T-helper 1 cell treated with Interleukin-12 subunit alpha and Interleukin-12 subunit beta and Interleukin-4 antibody, amounts not matched to agents 30 μg/mL and 1 μg/mL, for 36 hours (primary cell): ENCODE results near the gene RIPK3.
"Not testable (repeated sequence)": the region's sequence is repeated elsewhere in the genome, so short reads cannot be mapped to it uniquely, and the experiment has no call there.

Source experiments
- H3K27ac Mint-ChIP-seq: one replicate; pipeline ENCODE4 v1.8.0; 2021; ENCODE audit warnings: mild to moderate bottlenecking, mixed read lengths
- H3K27me3 Mint-ChIP-seq: one replicate; pipeline ENCODE4 v1.8.0; 2021; ENCODE audit warnings: low read depth, mixed read lengths
- H3K36me3 Mint-ChIP-seq: one replicate; pipeline ENCODE4 v1.8.0; 2021; ENCODE audit warnings: low read depth, mixed read lengths
- H3K4me1 Mint-ChIP-seq: one replicate; pipeline ENCODE4 v1.8.0; 2021; ENCODE audit warnings: low read depth, mixed read lengths
- H3K4me3 Mint-ChIP-seq: one replicate; pipeline ENCODE4 v1.8.0; 2021; ENCODE audit warnings: mild to moderate bottlenecking, moderate library complexity, mixed read lengths
- H3K9me3 Mint-ChIP-seq: one replicate; pipeline ENCODE4 v1.8.0; 2021; ENCODE audit warnings: mixed read lengths

The RIPK3 gene

DNA sequence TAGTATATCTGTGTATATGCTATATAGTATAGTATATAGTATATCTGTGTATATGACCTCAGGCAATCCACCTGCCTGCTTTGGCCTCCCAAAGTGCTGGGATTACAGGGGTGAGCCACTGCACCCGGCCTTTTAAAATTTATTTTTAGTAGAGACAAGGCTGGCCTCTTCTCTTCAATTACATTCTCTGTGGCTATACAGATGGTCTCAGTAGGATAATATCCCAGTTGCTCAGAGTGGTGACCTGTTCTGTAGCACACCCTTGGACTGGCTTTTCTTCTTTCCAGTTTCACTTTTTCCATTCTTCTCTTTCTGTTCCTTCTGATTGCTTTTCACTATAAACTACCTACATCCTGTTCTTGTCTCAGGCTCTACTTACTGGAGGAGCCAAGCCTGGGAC lies 25.1 kb upstream of the RIPK3 start:
- Mint-ChIP-seq H3K36me3 (no peaks in the 10 kb centered on the region), H3K9me3 (peaks cover 3% of the 10 kb centered on the region), H3K4me1 (peaks cover 14% of the 10 kb centered on the region), H3K27me3 (peaks cover 69% of the 10 kb centered on the region), H3K27ac (no peak overlapping the region), H3K4me3 (no peak overlapping the region)

DNA sequence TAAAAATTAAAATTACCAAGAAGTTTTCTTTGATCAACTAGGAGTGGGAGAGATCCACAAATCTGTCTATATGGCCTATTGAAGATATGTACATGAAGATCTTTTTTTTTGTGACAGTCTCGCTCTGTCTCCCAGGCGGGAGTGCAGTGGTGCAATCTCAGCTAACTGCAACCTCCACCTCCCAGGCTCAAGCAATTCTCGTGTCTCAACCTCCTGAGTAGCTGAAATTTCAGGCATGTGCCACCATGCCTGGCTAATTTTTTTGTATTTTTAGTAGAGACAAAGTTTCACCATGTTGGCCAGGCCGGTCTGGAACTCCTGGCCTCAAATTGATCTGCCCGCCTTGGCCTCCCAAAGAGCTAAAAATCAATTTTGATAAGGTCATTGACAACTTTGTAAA lies 23.6 kb upstream of the RIPK3 start:
- H3K4me1 Mint-ChIP-seq = peaks cover 14% of the 10 kb centered on the region
- no peaks in the 10 kb centered on the region for H3K36me3 Mint-ChIP-seq
- H3K27me3 Mint-ChIP-seq = peaks cover 63% of the 10 kb centered on the region
- no peak overlapping the region for H3K4me3 Mint-ChIP-seq
- H3K9me3 Mint-ChIP-seq = peaks cover 3% of the 10 kb centered on the region
- H3K27ac Mint-ChIP-seq = no peak overlapping the region

DNA sequence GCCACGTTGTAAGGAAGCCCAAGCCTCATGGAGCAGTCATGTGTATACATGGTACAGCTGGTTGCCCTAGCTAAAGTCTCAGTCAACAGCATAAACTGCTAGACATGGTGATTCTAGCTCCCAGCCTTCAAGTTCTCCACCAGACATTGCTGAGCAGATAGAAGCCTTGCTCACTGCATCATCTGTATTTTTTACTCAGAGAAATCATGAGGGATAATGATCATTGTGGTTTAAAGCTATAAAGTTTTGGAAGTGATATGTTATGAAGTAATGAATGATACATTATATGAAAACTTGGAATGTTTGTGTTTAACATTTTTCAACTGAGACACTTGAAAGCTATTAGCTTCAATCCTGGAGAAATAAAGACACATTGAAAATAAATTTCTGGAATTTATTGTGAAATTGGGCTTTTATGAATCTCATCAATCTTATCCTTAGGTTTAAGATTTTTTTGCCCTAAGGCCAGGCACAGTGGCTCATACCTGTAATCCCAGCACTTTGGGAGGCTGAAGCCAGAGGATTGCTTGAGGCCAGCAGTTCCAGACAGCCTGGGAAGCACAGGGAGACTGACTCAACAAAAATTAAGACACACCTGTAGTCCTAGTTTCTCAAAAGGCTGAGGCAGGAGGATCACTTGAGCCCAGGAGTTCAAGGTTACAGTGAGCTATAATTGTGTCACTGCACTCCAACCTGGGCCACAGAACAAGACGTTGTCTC lies 22.6 kb upstream of the RIPK3 start:
- peaks cover 54% of the 10 kb centered on the region for H3K27me3 Mint-ChIP-seq
- H3K36me3 Mint-ChIP-seq = no peaks in the 10 kb centered on the region
- no peak overlapping the region for H3K4me3 Mint-ChIP-seq
- no peak overlapping the region for H3K27ac Mint-ChIP-seq
- H3K4me1 Mint-ChIP-seq = peaks cover 14% of the 10 kb centered on the region
- peaks cover 3% of the 10 kb centered on the region for H3K9me3 Mint-ChIP-seq

GRCh38 chr14:24361326-24361725 lies 21.5 kb upstream of the RIPK3 start:
- H3K36me3 Mint-ChIP-seq = no peaks in the 10 kb centered on the region
- H3K4me3 Mint-ChIP-seq = no peak overlapping the region
- H3K27ac Mint-ChIP-seq = no peak overlapping the region
- H3K4me1 Mint-ChIP-seq = peaks cover 10% of the 10 kb centered on the region
- H3K27me3 Mint-ChIP-seq = peaks cover 46% of the 10 kb centered on the region
- H3K9me3 Mint-ChIP-seq = peaks cover 3% of the 10 kb centered on the region

DNA sequence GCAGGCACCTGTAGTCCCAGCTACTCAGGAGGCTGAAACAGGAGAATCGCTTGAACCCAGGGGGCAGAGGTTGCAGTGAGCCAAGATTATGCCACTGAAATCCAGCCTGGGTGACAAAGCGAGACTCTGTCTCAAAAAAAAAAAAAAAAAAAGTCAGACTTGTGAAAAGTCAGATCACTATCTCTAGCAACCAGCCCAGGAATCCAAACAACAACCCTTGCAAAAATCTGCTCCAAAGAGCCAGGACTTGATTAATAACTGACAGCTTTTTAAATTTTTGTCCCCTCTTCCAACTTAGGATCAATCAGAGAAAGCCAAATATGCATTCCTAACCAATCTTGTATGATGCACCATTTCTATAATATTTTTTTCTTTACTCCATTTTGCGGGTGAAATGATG lies 20.5 kb upstream of the RIPK3 start:
- Mint-ChIP-seq H3K27ac (no peak overlapping the region), H3K27me3 (peaks cover 36% of the 10 kb centered on the region), H3K9me3 (peaks cover 3% of the 10 kb centered on the region), H3K4me1 (peaks cover 3% of the 10 kb centered on the region), H3K4me3 (no peak overlapping the region), H3K36me3 (no peaks in the 10 kb centered on the region)

DNA sequence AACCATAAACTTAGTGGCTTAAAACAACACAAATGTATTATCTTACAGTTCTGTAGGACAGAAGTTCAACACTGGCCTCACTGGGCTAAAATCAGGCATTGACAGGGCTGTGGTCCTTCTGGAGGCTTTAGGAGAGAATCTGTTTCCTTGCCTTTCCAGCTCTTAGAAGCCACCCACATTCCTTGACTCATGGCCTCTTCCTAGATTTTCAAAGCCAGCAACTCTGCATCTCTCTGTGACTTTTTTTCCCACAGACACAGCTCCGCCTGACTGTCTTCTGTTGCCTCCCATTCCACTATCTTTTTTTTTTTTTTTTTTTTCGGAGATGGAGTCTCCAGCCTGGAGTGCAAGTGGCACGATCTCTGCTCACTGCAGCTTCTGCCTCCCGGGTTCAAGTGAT lies 16.4 kb upstream of the RIPK3 start:
- H3K4me1 Mint-ChIP-seq = no peaks in the 10 kb centered on the region

DNA sequence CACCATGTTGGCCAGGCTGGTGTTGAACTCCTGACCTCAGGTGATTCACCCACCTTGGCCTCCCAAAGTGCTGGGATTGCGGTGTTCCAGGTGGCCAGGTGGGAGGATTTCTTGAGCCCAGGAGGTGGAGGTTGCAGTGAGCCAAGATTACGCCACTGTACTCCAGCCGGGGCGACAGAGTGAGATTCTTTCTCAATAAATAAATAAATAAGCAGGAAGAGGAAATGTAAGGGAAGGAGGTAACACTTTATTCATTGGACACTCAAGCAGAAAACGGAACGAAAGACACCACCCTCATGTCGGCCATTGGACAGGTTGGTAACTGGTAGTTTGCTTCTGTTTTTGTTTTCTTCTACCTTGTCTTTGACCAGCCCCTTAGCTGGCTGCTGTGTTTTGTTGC lies 15.2 kb upstream of the RIPK3 start:
- H3K9me3 Mint-ChIP-seq = no peaks in the 10 kb centered on the region
- H3K36me3 Mint-ChIP-seq = no peaks in the 10 kb centered on the region
- no peak overlapping the region for H3K4me3 Mint-ChIP-seq
- H3K4me1 Mint-ChIP-seq = no peaks in the 10 kb centered on the region
- H3K27ac Mint-ChIP-seq = no peak overlapping the region
- H3K27me3 Mint-ChIP-seq = peaks cover 43% of the 10 kb centered on the region

More for the DNA sequence above, 16.4 kb upstream of the RIPK3 start:
- Mint-ChIP-seq H3K4me3 (no peak overlapping the region), H3K27ac (no peak overlapping the region), H3K36me3 (no peaks in the 10 kb centered on the region), H3K9me3 (peaks cover 3% of the 10 kb centered on the region), H3K27me3 (peaks cover 38% of the 10 kb centered on the region)

- H3K4me3 Mint-ChIP-seq, H3K4me1 Mint-ChIP-seq, H3K36me3 Mint-ChIP-seq, H3K27ac Mint-ChIP-seq, H3K9me3 Mint-ChIP-seq: not testable (repeated sequence)
- H3K27me3 Mint-ChIP-seq = peaks cover 44% of the 10 kb centered on the region
Observed at GRCh38 chr14:24354482-24354825, 14.7 kb upstream of the RIPK3 start.

GRCh38 chr14:24353559-24354481 lies 14.0 kb upstream of the RIPK3 start:
- no peak overlapping the region for H3K27ac Mint-ChIP-seq
- H3K4me1 Mint-ChIP-seq = no peaks in the 10 kb centered on the region
- H3K36me3 Mint-ChIP-seq = no peaks in the 10 kb centered on the region
- H3K9me3 Mint-ChIP-seq = no peaks in the 10 kb centered on the region
- H3K4me3 Mint-ChIP-seq = no peak overlapping the region
- H3K27me3 Mint-ChIP-seq = peaks cover 49% of the 10 kb centered on the region

DNA sequence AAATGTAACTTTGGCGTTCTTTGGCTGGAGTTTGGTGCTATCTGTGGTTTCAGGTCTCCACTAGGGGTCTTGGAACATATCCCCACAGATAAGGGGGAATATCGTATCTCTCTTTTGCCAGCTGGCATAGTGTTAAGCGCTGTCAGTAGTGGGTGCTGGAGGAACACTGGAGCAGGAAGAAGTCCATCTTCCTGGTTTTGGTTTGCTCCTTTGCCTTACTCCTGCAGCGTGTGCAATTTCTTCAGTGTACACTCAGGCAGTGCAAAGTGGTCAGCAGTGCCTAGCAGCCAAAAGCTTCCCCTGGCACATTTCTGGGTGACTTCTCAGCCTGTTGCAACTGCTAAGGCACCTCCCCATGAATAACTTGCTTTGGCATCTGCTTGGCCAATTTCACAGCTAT lies 11.7 kb upstream of the RIPK3 start:
- Mint-ChIP-seq H3K27ac (no peak overlapping the region), H3K9me3 (no peaks in the 10 kb centered on the region), H3K4me3 (no peak overlapping the region), H3K27me3 (peaks cover 57% of the 10 kb centered on the region), H3K4me1 (no peaks in the 10 kb centered on the region), H3K36me3 (no peaks in the 10 kb centered on the region)

GRCh38 chr14:24349742-24350141 lies 10.0 kb upstream of the RIPK3 start:
- no peak overlapping the region for H3K27ac Mint-ChIP-seq
- H3K27me3 Mint-ChIP-seq = peaks cover 67% of the 10 kb centered on the region

GRCh38 chr14:24348186-24348585 lies 8.4 kb upstream of the RIPK3 start:
- Mint-ChIP-seq H3K27me3 (peaks cover 66% of the 10 kb centered on the region), H3K36me3 (no peaks in the 10 kb centered on the region), H3K4me1 (no peaks in the 10 kb centered on the region), H3K27ac (no peak overlapping the region), H3K4me3 (no peak overlapping the region), H3K9me3 (no peaks in the 10 kb centered on the region)

More at GRCh38 chr14:24349742-24350141, 10.0 kb upstream of the RIPK3 start:
- Mint-ChIP-seq H3K4me1 (no peaks in the 10 kb centered on the region), H3K4me3 (no peak overlapping the region), H3K9me3 (no peaks in the 10 kb centered on the region), H3K36me3 (no peaks in the 10 kb centered on the region)

GRCh38 chr14:24347134-24347533 lies 7.3 kb upstream of the RIPK3 start:
- Mint-ChIP-seq H3K27me3 (peaks cover 63% of the 10 kb centered on the region), H3K4me3 (no peak overlapping the region), H3K27ac (no peak overlapping the region), H3K4me1 (no peaks in the 10 kb centered on the region), H3K36me3 (no peaks in the 10 kb centered on the region), H3K9me3 (no peaks in the 10 kb centered on the region)

- Mint-ChIP-seq H3K27ac (no peak overlapping the region), H3K36me3 (no peaks in the 10 kb centered on the region), H3K9me3 (no peaks in the 10 kb centered on the region), H3K4me1 (peaks cover 4% of the 10 kb centered on the region), H3K4me3 (no peak overlapping the region), H3K27me3 (peaks cover 37% of the 10 kb centered on the region)
Observed at GRCh38 chr14:24343795-24344660, 4.2 kb upstream of the RIPK3 start.
